Activated CD4-positive, alpha-beta T cell treated with anti-CD3 and anti-CD28 coated beads for 4 hours (primary cell): ENCODE results near the gene PKP1.

ENCODE experiments used
- DNase-seq, 2 donors: peaks; one replicate each; pipeline ENCODE4 v3.0.0-alpha.2; 2020

PKP1 gene

DNA sequence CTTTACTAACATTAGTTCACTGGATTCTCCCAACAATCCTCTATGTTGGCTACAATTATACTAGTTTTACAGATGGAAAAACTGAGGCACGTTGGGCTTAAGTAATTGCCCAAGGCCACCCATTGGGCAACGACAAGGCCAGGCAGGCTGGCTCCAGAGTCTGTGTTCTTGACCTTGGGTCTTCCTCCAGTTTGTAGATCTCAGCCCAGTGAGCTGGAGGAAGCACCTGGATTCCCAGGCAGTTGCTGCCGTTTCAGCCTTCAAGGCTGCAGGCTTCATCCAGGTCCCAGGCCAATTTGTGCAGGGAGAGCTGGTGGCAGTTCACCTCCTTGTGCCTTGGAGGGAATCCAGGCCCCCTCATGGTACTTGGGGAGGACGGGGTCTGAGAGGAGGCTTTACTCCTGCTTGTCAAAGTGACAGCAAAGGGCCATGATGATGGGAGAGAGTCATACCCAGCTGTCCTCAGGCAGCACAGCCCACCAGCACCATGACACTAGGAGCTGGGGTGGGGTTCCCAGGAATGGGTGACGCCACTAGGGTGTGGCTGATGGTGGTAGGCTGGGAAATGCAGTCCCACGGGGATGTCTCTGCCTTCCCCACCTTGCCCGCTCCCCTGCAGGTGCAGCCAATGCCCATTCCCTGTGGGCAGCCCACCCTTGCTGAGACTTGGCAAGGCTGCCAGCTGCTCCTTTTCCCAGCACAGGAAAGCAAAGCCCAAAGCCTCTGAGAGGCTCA lies 27.1 kb downstream of the PKP1 start:
- no peak for DNase-seq

DNA sequence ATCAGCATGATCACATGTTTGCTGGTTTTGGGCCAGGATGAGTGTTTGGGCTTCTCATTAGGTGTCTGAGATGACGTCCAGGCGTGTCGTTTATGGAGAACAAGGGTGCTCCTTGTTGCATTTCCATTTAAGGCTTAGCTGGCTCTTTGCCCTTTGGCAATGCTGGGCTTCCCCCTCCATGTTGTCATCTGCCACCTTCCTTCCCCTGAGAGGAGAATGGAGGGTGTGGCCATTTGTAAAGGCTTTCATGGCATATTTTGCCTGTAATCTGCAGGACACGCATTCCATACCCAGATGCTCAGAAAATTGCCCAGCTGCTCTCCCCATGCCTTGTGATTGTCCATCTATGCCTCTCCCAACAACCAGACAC lies 27.7 kb downstream of the PKP1 start:
- no peak for DNase-seq

DNA sequence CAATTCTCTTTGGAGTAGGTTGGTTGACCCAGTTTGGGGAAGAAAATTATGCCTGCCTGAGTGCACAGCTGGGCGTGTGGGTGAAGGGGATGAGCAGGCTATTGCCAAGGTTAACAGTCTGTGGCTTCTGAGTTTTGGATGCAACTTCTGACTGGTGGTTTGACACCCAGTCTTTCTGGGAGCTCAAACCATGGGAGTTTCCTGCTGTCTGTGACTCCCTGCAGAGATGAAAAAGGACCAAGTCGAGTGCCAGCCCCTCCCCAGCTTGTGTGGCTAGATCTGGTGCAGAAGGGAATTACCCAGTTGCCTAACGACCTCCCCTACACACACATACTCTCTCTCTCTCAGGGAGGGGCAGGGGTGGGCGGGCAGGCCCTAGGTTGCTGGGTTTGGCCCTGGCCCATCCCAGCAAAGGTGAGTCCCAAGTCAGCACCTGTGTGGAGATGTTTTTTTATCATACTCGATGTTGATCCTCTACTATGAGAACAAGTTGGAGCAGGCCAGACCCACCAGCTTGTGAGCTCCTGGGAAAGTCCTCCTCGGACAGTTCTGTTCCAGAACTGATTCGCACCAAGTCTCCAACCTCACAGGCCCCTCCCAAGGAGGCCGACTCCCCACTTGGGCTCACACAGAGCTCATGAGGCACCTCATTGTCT lies 28.2 kb downstream of the PKP1 start:
- DNase-seq: no peak

DNA sequence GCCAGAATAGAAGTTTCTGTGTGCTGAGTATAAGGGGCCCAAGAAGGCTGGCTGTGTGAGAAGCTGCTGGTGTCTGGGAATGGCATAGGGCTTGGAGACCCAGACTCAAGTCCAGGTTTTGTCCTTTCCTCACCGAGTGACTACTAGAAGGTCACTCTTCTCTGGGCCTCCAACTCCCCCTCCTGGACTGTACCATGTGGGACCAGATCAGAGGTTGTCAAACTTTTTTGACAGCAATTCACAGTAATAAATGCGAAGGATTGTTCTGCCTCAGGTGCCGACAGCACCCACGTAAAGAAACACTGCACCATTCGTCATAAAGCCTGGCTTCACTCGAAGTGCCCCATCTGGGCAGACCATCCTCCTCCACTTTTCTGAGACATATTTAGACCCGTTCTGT lies 29.0 kb downstream of the PKP1 start:
- DNase-seq: no peak

DNA sequence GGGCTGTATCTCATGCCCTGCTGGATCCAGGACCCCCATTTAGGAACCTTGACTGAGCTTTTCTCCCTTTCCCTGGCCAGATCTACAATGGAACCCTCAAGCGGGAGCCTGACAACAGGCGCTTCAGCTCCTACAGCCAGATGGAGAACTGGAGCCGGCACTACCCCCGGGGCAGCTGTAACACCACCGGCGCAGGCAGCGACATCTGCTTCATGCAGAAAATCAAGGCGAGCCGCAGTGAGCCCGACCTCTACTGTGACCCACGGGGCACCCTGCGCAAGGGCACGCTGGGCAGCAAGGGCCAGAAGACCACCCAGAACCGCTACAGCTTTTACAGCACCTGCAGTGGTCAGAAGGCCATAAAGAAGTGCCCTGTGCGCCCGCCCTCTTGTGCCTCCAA lies 29.8 kb downstream of the PKP1 start:
- DNase-seq: no peak

DNA sequence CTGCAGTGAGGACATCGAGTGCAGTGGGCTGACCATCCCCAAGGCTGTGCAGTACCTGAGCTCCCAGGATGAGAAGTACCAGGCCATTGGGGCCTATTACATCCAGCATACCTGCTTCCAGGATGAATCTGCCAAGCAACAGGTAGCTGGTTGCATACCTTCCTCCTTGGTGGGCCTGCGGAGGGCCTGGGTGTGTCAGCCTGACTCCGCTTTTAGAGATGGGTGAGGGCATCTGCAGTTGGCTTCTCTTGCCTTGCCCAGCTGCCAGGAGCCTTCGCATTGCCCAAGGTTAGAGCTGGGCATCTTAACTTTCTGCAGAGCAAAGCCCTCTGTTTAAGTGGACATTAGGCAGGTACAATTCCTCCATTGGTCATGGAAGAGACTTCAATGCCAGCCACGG lies 33.2 kb downstream of the PKP1 start:
- DNase-seq: no peak

DNA sequence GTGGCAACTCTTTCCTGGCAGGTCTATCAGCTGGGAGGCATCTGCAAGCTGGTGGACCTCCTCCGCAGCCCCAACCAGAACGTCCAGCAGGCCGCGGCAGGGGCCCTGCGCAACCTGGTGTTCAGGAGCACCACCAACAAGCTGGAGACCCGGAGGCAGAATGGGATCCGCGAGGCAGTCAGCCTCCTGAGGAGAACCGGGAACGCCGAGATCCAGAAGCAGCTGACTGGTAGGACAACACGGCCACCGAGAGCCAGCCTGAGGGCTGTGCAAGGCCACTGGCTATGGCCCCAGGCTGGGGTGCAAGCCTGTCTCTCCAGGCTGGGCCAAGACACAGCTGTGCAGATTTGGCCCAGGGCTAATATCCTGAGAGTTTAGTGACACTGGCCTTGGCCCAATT lies 34.2 kb downstream of the PKP1 start:
- no peak for DNase-seq

DNA sequence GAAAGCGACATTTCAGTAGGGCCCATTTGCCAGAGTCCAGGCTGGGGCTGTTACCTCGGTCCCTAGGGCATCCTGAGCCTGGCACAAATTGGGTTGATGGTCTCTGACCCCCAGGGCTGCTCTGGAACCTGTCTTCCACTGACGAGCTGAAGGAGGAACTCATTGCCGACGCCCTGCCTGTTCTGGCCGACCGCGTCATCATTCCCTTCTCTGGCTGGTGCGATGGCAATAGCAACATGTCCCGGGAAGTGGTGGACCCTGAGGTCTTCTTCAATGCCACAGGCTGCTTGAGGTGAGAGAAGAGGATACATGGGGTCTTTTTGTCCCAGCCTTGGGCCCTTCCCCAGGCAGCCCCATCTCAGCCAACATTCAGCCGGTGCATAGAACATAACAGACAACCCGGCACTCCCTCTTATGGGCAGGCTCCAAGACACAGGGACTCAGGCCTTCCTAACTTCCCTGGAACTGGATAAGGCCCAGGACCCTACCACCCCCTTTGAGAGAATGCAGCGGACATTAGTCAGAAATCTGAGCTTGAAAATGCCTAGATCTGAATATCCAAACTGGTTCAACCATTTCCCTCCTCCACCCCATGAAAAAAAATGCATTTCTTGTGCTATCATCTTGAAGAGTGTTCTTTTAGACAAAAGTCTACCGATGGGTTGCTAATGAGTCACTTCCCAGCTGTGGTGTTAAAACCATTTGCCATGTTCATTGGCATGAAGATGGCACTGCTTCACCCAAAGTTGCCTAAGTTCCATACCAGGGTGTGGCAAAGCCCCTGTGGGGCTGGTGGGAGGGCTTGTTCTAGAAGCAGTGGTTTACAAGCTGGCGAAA lies 35.4 kb downstream of the PKP1 start:
- no peak for DNase-seq

DNA sequence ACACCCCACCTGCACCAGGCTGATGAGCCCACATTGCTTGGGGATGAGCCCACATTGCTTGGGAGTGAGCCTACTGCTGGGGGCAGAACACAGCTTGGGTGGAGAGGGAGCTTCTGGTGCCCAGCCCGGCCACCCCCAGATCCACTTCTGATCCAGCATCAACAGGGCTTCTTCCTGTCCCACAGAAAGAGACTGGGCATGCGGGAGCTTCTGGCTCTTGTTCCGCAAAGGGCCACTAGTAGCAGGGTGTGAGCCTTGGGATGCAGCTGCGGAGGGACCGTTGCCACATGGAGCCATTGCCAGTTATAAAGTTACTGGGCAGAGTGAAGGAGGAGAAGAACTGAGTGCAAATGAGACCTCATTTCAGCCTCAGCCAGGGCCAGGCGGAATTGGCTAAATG lies 36.3 kb downstream of the PKP1 start:
- DNase-seq: no peak

DNA sequence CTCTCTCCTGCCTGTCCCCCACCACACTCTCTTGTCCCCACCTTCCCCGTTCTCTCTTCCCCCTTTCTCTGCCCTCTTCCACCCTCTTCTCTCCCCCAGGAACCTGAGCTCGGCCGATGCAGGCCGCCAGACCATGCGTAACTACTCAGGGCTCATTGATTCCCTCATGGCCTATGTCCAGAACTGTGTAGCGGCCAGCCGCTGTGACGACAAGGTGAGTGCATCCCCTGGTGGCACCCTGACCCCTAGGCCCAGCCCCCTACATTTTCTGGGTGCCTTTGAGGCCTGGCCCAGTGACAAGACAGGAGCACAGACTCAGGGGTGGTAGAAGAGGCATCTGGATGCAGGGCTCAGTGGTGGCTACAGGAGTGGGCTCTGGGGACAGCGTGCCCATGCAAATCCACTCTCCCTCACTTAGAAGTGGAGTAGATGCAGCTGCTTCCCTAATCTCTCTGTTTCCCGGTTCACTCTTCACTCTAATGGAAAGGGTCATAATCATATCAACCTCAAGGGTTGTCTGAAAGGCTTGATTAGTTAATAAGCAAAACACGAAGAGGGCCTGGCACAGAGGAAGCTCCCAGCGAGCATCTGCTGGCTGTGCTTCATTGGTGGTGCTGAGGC lies 37.0 kb downstream of the PKP1 start:
- no peak for DNase-seq

DNA sequence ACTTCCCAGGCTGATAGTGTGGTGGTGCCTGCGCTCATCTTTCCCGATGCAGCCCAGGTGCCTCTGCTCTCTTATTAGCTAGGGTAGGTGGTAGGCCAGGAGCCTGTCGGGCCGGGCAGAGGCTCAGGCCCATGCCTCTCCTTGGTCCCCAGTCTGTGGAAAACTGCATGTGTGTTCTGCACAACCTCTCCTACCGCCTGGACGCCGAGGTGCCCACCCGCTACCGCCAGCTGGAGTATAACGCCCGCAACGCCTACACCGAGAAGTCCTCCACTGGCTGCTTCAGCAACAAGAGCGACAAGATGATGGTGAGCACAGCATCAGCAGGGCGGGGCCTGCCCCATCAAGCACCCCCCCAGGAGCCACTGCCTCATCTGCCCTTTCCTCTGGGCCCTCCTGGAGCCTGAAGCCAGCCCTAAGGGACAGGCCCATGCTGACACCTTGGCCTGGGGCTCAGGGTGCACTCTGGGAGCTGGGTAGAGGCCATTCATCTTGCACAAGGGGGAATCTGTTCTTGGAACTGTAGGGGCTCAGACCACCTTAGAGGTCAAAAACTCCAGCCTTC lies 38.6 kb downstream of the PKP1 start:
- DNase-seq: no peak

DNA sequence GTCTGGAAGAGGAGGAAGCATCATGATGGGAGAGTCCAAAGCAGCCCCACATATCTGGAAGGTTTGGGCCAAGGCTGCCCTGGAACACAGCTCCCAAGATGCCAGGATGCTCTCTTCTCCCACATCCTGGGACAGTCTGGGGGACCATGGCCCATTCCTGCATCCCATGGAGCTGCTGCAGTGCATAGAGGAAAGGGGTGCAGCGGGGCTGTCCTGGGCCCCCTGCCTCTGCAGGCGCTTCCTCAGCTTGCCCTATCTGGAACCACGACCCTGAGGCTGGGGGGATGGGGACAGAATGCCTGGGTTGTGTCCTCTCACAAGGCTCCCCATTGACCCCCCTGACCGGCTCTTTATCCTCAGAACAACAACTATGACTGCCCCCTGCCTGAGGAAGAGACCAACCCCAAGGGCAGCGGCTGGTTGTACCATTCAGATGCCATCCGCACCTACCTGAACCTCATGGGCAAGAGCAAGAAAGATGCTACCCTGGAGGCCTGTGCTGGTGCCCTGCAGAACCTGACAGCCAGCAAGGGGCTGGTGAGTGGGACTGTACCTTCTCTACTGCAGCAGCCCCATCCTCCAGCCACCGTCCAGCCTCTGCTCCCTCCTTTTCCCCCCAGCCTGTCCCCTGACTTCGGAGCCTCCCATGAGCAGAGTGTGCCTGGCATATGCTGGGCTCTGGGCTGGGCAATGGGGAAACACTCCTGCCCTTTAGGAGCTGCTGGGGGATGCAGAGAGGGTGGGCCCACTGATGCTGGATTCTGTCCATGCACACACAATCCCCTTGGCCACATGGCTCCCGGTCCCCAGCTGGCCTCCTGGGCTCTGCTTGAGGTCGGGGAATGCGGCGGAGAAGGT lies 39.6 kb downstream of the PKP1 start:
- no peak for DNase-seq

DNA sequence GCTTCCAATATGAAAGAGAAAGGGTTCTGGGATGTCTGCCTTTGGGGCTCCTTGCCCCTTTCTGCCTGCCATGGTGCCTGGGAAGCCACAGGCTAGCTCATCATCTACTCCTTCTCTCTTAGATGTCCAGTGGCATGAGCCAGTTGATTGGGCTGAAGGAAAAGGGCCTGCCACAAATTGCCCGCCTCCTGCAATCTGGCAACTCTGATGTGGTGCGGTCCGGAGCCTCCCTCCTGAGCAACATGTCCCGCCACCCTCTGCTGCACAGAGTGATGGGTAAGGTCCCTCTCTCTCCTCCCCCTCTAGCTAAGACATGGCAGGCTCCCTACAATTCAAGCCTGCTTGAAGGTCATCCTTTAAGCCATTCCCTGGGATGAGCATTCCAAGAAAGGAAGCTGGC lies 41.0 kb downstream of the PKP1 start:
- DNase-seq: no peak

DNA sequence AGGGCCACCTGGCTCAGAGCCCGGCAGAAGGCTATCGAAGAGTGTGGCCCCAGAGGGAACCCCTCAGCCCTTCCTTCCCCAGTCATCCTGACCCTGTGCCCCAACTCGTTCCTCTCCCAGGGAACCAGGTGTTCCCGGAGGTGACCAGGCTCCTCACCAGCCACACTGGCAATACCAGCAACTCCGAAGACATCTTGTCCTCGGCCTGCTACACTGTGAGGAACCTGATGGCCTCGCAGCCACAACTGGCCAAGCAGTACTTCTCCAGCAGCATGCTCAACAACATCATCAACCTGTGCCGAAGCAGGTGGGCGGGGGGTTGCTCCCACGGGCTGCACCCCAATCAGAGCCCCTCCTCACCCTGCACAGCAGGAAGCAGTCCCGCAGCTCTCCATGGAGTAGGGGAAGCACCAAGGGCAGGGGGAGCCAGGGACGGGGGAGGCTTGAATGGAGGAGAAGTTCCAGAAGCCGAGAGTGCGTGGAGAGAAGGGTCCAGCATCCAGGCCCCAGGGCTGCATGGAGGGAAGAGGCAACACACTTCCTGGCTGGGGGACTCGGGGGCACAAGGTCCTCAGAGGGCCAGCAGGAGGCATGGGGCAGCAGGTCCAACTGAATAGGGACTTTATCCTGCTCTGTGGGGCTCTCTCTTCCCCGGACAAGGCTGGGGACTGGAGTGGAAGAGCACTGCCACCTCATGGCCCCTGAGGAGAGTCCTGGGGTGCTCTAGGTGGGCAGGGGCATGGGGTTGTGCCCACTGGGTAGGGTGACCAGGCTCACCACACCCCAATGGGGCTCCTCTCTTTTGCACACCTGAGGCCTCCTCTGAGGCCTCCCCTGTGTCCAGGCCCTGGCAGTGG lies 41.7 kb downstream of the PKP1 start:
- DNase-seq: no peak

DNA sequence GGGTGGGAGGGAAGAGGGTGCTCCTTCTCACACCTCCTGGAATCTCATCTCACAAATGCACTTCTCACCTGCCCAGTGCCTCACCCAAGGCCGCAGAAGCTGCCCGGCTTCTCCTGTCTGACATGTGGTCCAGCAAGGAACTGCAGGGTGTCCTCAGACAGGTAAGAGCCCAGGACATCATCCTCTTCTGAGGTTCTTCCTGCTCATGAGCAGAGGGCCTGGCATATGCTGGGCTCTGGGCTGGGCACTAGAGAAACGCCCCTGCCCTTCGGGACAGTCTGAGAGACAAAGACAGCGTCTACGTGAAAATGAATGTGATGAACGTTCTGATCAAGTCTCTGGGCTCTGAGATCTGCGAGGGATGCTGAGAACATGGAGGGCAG lies 42.4 kb downstream of the PKP1 start:
- no peak for DNase-seq

DNA sequence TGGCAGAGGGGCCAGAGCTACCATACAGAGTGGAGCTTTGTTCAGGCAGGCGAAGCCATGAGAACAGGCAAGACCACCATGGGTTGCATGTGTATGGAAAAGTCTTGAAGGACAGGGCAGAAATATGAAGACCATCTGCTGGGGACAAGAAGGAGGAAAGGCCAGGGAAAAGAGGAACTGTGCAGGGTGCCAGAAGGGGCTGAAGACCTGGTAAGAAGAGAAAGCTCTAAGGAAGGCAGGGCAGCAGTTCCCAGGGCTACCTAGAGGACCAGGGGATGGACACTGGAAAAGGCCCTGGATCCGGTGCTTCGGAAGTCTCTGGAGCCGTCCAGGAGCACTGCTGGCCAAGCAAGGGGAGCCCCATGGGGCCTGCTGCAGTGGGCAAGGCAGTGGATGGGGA lies 43.4 kb downstream of the PKP1 start:
- DNase-seq: no peak

DNA sequence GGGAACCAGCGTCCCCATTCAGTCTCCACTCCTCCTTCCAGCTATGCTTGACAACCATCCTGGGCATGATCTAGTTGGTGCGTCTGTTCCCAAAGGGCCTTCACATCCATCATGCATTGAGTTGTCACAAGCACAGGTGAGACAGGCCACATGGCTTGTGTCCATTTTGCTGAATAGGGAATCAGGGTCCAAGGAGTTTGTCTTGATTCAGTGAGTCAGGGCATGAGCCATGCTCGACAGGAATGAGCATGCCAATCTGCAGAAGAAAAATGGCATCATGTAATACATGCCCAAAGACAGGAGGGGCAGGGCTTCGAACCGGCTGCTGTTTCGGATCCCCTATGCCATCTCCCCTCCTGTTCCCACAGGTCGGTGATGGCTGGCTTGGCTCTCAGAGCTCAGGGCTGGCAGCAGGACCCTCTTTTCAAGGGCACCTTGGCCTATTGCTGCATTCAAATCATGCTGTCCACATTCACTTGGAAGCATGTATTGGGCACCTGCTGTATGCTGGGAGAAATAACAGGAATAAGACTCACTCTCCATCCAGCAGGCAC lies 44.5 kb downstream of the PKP1 start:
- DNase-seq: no peak

DNA sequence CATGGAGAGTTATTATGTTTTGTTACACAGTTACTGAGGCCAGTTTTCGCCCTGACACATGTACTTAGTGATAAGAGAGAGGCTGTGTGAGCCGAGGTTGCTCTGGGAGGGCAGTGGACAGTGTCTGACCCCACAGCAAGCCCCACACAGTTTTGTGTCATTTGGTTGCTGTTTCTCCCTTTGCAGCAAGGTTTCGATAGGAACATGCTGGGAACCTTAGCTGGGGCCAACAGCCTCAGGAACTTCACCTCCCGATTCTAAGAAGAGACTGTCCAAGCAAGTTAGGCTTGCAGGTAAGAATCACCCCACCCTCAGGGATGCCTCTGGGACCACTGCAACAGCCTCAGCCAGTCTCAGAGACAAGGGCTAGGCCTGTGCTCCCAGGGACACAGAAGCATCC lies 45.3 kb downstream of the PKP1 start:
- no peak for DNase-seq

DNA sequence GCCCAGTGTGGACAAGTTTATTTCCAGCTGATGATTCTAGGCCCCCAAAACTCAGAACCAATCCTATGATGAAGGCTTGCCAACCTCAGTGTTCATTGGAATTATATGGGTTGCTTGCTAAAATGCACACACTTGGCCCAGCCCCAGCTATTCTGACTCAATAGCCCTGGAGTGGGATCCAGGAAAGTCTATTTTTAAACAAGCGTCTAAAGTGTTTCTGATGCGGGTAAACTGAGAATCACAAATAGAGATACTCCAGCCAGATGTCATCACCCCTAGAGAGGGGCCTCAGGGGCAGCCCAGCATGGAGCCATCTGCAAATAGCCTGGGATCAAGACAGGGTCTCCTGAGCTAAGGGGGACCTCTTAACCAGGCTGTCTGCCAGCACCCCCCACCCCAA lies 46.0 kb downstream of the PKP1 start:
- no peak for DNase-seq

DNA sequence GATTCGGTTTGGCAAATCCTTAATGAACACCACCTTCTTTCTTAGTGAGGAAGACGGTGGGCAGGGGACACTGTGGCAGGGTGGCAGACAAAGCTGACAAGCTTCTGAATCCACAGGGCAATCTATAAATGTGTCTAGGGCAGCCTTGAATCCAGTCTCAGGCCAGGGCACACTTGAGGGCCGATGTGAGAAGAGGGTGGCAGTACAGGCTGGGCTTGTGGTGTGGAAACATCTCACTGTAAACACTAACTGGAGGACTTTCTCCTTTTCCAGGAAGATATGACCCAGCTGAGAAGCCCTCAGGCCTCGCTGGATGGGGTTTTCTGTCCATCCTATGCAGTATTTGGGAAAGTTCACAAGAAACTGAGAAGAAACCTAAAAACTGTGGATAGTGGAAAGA lies 46.5 kb downstream of the PKP1 start:
- DNase-seq: no peak

DNA sequence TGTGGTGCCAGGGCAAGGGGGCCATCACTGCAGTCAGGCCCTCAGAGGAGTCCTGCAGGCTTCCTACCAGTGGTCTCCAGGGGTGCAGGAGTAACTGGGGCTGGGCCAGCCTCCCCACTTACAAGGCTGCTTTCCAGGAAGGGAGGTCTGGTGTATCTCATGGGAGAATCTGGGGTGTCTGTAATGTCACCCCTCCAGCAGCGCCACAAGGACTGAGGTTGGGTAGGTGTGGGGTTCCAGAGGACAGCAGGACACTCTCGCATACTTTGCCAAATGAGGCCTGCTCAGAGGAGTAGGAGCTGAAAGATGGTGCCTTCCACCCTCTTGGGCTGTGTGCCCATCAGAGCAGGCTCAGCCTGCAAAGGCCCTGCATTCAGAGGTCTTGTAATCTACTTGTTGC lies 47.2 kb downstream of the PKP1 start:
- no peak for DNase-seq
